HepG2 (cell line): ENCODE results near the gene INSRR. TPM values are rescaled to one million over a fixed set of nuclear protein-coding genes. Genes with fewer than 3 reads are reported as not detected.

Source experiments
- AHDC1 ChIP-seq: sonication (generic); formaldehyde crosslinking; IDR thresholded peaks from 2 replicates; pipeline ENCODE4 v1.5.1; 2020; ENCODE audit warnings: mild to moderate bottlenecking, missing genetic modification reagents, borderline replicate concordance
- AKAP8 ChIP-seq: sonication (generic); formaldehyde crosslinking; IDR thresholded peaks from 2 replicates; pipeline ENCODE4 v1.5.1; 2020; ENCODE audit warnings: mild to moderate bottlenecking, missing genetic modification reagents
- EZH2 ChIP-seq: conservative IDR thresholded peaks from 2 replicates; pipeline ENCODE4 v1.6.1; 2012; ENCODE audit warnings: mild to moderate bottlenecking, low read depth, low read length, moderate library complexity
- HMGA1 ChIP-seq: sonication (generic); formaldehyde crosslinking; conservative IDR thresholded peaks from 2 replicates; pipeline ENCODE4 v1.4.0; 2020; ENCODE audit warnings: missing genetic modification reagents
- KDM2A ChIP-seq: sonication (generic); formaldehyde crosslinking; IDR thresholded peaks from 2 replicates; pipeline ENCODE4 v1.4.0; 2020; ENCODE audit warnings: low read depth, missing genetic modification reagents, borderline replicate concordance
- MED8 ChIP-seq: sonication (generic); formaldehyde crosslinking; IDR thresholded peaks from 2 replicates; pipeline ENCODE4 v1.8.1; 2023; ENCODE audit warnings: mild to moderate bottlenecking, missing genetic modification reagents; ENCODE audit not compliant: insufficient replicate concordance
- PAX8 ChIP-seq: sonication (generic); formaldehyde crosslinking; IDR thresholded peaks from 2 replicates; pipeline ENCODE4 v1.8.0; 2022; ENCODE audit warnings: mild to moderate bottlenecking, missing genetic modification reagents, borderline replicate concordance
- PITX1 ChIP-seq: sonication (generic); formaldehyde crosslinking; IDR thresholded peaks from 2 replicates; pipeline ENCODE4 v1.5.1; 2020; ENCODE audit warnings: mild to moderate bottlenecking, missing genetic modification reagents
- POLR2AphosphoS2 ChIP-seq: IDR thresholded peaks from 2 replicates; pipeline ENCODE4 v1.6.1; 2011; ENCODE audit warnings: low read depth, low read length, improper control_type of control experiment
- PRMT3 ChIP-seq: sonication (generic); formaldehyde crosslinking; IDR thresholded peaks from 2 replicates; pipeline ENCODE4 v1.8.1; 2022; ENCODE audit warnings: low read depth, mild to moderate bottlenecking, moderate library complexity, missing genetic modification reagents, borderline replicate concordance
- RXRB ChIP-seq: IDR thresholded peaks from 2 replicates; pipeline ENCODE4 v1.6.1; 2016; ENCODE audit warnings: borderline replicate concordance, missing genetic modification reagents, missing compliant biosample characterization
- SIX1 ChIP-seq: sonication (generic); formaldehyde crosslinking; IDR thresholded peaks from 2 replicates; pipeline ENCODE4 v1.4.0; 2020; ENCODE audit warnings: missing genetic modification reagents, borderline replicate concordance
- SNAPC4 ChIP-seq: sonication (generic); formaldehyde crosslinking; IDR thresholded peaks from 2 replicates; pipeline ENCODE4 v1.4.0; 2020; ENCODE audit warnings: mild to moderate bottlenecking, missing genetic modification reagents
- SOX13 ChIP-seq, 3 experiments: fragments of 450-650 bp in 1 of 3; sonication (generic) in 1 of 3; formaldehyde crosslinking in 1 of 3; IDR thresholded peaks in 2 of 3; conservative IDR thresholded peaks in 1 of 3; 2 replicates each; pipeline versions ENCODE4 v1.5.0 to v1.6.1; 2016 to 2020; ENCODE audit warnings: antibody characterized with exemption in 1 of 3, mild to moderate bottlenecking in 1 of 3, missing compliant biosample characterization in 1 of 3, missing genetic modification reagents in 1 of 3, moderate library complexity in 1 of 3
- ZMYM4 ChIP-seq: sonication (generic); formaldehyde crosslinking; IDR thresholded peaks from 2 replicates; pipeline ENCODE4 v1.8.1; 2023; ENCODE audit warnings: mild to moderate bottlenecking, missing genetic modification reagents
- ZNF577 ChIP-seq: sonication (generic); formaldehyde crosslinking; IDR thresholded peaks from 2 replicates; pipeline ENCODE4 v1.4.0; 2020; ENCODE audit warnings: mild to moderate bottlenecking, low read depth, missing genetic modification reagents, borderline replicate concordance
- ZNF724P ChIP-seq: sonication (generic); formaldehyde crosslinking; IDR thresholded peaks from 2 replicates; pipeline ENCODE4 v1.8.0; 2022; ENCODE audit warnings: missing genetic modification reagents, borderline replicate concordance
- ZNF740 ChIP-seq: sonication (generic); formaldehyde crosslinking; IDR thresholded peaks from 2 replicates; pipeline ENCODE4 v1.4.0; 2020; ENCODE audit warnings: missing genetic modification reagents
- polyA plus RNA-seq, 8 experiments: library from polyadenylated mRNA; depleted of rRNA in 3 of 8; stranded (reverse) in 7 of 8; unstranded in 1 of 8; fragments of >200 nt; fragmentation: Illumina TruSeq in 4 of 8; extraction: Trizol in 4 of 8; gene quantifications; 2 replicates each; pipeline versions ENCODE4 v1.2.1 to v1.2.3, GENCODE V29; 2011 to 2016; ENCODE audit warnings: low read depth in 4 of 8, missing spikeins in 1 of 8, mixed read lengths in 1 of 8; ENCODE audit not compliant: insufficient read depth in 1 of 8
- total RNA-seq, 5 experiments: library from RNA; depleted of rRNA; stranded (reverse); fragments of >200 nt; fragmentation: Illumina TruSeq; extraction: Trizol; gene quantifications; 2 replicates each; pipeline ENCODE4 v1.2.3, GENCODE V29; 2016; ENCODE audit warnings: low read depth in 1 of 5

The INSRR gene
- total and polyA plus RNA-seq, 2 of the 13 experiments (the other 11 are each of a cell fraction or from before 2014, with no cell fraction given): not detected

GRCh38 chr1:156795787-156796186 lies 63.1 kb downstream of the INSRR start (continued):
- TF ChIP-seq POLR2AphosphoS2 (no peak), RXRB (peak; percentile 31; the same call in 1 of the 2 replicates), KDM2A (CRISPR knock-in tag) (0 out of 2 replicates have a peak, but pooled peaks have one; percentile 19), ZMYM4 (CRISPR knock-in tag) (peak; percentile 34; the same call in 1 of the 2 replicates), MED8 (CRISPR knock-in tag) (no peak), SIX1 (CRISPR knock-in tag) (0 out of 2 replicates have a peak, but pooled peaks have one; percentile 29), SOX13 (IDR thresholded peaks at IDR 0.05) (peak; percentile 78; the same call in 1 of the 2 replicates), SOX13 (CRISPR knock-in tag; conservative IDR thresholded peaks at IDR 0.05 in 1 of 2, IDR thresholded peaks at IDR 0.05 in 1 of 2) (peak in 1 of 2 experiments; percentile 94; a peak in 2 of 4 replicates), ZNF724P (no peak), PRMT3 (CRISPR knock-in tag) (no peak), ZNF740 (CRISPR knock-in tag) (peak; percentile 35; the same call in 1 of the 2 replicates), HMGA1 (no peak), SNAPC4 (CRISPR knock-in tag) (no peak), AHDC1 (peak; percentile 52; the same call in 1 of the 2 replicates), PAX8 (CRISPR knock-in tag) (no peak), PITX1 (CRISPR knock-in tag) (no peak), EZH2 (no peak), ZNF577 (no peak), AKAP8 (CRISPR knock-in tag) (no peak)
